ENCODE data around the gene RANBP10. TPM values are rescaled to one million over a fixed set of nuclear protein-coding genes. Genes with fewer than 3 reads are reported as not detected.
A peak's percentile ranks its signal among the peaks of the same experiment; 100 is the strongest.
"Not testable (repeated sequence)": the region's sequence is repeated elsewhere in the genome, so short reads cannot be mapped to it uniquely, and the experiment has no call there.

RANBP10 gene
- total RNA-seq, 1 experiment from 2014 or later, result 5.4 TPM

DNA sequence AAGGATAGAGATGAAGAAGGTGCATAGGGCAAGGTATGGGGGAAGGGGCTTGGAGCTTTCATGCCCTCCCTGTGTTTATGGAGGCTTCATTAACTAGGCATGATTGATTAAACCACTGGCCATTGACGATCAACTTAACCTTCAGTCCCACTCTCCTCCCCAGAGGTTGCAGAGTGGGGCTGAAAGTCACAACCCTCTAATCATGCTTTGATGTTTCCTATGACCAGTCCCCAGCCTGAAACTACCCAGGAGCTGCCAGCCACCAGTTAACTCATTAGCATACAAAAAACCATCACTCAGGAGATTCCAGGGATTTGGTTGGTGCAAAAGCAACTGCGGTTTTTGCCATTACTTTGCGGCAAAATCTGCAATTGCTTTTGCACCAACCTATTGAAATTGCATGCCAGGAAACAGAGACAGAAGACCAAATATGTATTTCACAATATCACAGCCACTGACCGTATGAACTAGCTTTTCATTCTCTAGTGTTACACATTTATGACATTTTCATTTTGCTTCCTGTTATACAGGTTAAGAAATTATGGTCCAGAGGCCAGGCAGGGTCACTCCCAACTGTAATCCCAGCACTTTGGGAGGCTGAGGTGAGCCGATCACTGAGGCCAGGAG is 92.6 kb downstream of the RANBP10 start:
- no peak for DNase-seq (ENCODE audit: low read depth)

DNA sequence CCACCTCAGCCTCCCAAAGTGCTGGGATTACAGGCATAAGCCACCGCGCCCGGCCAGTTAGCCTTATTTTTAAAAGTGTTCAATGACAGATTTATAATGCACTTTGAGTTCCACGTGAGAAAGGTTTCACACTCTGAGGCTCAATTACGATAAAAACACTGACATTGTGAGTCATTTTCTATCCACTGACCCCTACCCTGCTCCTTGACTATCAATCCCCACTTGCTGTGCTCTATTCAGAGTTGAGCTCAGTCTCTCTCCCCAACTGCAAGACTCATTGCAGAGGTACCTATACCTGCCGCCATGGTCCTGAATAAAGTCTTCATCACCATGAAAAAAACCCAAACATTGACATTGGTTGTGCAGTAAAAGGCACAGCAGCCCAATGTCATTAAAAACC is 95.8 kb downstream of the RANBP10 start:
- DNase-seq (ENCODE audit: low read depth), result no peak

DNA sequence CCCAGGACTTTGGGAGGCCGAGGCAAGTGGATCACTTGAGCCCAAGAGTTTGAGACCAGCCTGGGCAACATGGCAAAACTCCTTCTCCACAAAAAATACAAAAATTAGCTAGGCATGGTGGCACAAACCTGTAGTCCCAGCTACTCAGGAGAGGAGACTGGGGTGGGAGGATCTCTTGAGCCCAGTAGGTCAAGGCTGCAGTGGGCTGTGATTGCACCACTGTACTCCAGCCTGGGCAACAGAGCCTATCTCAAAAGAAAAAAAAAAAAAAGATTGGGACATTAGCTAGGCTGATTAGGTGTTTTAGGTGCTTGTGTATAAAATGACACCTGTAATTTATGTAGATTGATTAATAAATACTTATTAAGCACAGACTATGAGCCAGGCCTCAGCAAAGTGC is 97.3 kb downstream of the RANBP10 start:
- DNase-seq (ENCODE audit: low read depth), result no peak

DNA sequence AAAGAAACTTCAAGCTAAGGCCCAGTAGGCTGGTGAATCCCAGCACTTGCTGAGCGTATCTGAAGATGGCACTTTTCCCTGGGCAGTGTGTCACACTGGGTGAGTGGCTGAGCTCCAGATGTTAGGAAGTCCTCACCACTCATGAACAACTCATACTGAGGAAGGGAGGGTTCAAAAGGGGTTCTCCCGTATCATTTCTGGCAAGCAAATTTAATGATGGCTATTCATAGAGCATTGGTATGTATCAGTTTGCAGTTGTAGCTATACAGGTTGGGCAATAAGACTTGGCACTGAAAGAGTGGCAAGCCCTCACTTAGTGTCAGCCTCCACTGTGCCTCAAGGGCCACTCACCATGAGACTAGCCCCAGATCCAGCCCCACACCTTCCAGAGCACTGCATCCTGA is 98.0 kb downstream of the RANBP10 start:
- peak; percentile 27 for DNase-seq (ENCODE audit: low read depth)

DNA sequence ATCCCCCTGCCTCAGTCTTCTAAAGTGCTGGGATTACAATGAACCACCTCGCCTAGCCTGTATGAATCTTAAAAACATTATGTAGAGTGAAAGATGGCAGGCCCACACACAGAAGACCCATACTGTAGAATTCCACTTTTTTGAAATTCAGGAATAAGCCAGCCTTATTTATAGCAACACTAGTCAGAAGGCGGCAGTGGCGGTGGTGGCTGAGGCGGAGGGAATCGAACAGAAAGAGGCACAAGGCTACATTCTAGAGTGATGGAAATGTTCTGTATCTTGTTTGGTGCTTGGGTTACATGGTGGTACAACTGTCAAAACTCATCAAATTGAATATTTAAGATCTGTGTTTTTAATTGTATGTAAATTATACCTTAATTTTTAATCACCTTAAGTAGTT is 98.6 kb downstream of the RANBP10 start:
- DNase-seq (ENCODE audit: low read depth), result no peak

DNA sequence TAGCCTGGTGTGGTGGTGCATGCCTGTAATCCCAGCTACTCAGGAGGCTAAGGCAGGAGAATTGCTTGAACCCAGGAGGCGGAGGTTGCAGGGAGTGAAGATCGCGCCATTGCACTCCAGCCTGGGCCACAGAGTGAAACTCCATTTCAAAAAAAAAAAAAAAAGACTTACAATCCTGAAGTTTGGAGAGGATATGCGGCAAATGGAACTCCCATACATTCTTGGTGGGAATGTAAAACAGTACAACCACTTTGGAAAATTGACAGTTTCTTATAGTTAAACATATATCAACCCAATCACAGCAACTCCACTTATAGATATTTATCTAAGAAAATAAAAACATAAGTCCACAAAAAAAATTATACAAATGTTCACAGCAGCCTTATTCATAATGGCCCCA is 99.2 kb downstream of the RANBP10 start:
- DNase-seq (ENCODE audit: low read depth), result no peak

DNA sequence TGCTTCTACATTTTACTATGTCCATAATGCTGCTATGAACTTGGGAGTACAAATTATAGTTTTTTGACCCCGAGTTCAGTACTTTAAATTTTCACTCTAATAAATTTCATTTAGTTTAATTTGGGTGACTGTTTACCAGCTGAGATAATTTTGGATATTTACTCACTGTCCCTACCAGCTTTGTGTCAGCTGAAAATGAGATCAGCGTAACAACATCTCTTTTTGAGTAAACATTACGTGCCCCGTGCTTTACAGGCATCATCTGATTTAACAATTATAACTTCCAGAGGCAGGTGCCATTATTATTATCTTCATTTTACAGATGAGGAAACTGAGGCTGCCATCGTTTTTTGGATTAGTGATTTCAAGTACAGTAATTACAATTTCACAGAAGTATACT is 102.2 kb downstream of the RANBP10 start:
- DNase-seq (ENCODE audit: low read depth), result no peak

DNA sequence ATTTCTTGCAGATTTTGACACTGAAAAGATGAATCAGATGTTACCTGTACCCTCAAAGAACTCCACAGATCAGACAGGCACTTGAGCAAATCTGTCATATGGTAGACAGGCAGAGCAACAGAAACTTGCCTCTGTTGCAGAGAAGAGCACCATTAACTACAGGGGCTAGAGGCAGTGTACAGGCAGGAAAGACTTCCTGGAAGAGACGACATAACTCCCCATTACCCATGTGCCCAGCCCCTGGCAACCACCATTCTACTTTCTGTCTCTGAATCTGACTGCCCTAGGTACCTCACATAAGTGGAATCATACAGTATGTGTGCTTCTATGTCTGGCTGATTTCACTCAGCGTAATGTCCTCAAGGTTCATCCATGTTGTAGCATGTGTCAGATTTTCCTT is 102.7 kb downstream of the RANBP10 start:
- no peak for DNase-seq (ENCODE audit: low read depth)

DNA sequence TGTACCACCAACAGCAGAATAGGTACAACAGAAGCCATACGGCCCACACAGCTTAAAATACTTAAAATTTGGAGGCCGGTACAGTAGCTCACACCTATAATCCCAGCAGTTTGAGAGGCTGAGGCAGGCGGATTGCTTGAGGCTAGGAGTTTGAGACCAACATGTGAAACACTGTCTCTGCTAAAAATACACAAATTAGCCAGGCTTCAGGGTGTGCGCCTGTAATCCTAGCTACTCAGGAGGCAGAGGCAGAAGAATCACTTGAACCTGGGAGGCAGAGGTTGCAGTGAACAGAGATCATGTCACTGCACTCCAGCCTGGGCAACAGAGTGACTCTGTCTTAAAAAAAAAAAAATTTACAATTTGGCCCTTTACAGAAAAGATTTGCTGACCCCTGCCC is 104.2 kb downstream of the RANBP10 start:
- DNase-seq (ENCODE audit: low read depth), result no peak

DNA sequence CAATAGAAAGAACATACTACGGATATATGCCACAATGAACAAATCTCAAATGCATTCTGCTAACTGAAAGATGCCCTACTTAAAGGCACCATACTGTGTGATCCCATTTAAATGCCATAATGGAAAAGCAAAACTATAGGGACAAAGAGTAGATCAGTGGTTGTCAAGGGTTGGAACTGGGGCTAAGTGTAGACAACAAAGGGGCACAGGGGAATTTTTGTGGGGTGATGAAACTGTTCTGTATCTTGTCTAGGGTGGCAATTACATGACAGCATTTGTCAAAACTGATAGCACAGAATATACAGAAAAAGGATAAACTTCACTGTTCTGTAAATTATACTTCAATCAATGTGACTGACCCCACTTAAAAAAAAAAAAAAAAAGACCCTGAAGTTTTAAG is 104.9 kb downstream of the RANBP10 start:
- DNase-seq (ENCODE audit: low read depth), result no peak

DNA sequence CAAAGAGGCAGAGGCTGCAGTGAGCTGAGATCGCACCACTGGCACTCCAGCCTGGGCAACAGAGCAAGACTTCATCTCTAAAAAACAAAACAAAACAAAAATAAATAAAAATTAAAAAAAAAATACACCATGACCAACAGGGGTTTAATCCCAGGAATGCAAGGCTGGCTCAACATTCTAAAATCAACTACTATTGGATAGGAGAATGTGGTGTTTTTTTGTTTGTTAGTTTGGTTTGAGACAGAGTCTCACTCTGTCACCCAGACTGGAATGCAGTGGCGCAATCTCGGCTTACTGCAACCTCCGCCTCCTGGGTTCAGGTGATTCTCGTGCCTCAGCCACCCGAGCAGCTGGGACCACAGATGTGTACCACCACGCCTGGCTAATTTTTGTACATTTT is 107.1 kb downstream of the RANBP10 start:
- DNase-seq (ENCODE audit: low read depth), result no peak

DNA sequence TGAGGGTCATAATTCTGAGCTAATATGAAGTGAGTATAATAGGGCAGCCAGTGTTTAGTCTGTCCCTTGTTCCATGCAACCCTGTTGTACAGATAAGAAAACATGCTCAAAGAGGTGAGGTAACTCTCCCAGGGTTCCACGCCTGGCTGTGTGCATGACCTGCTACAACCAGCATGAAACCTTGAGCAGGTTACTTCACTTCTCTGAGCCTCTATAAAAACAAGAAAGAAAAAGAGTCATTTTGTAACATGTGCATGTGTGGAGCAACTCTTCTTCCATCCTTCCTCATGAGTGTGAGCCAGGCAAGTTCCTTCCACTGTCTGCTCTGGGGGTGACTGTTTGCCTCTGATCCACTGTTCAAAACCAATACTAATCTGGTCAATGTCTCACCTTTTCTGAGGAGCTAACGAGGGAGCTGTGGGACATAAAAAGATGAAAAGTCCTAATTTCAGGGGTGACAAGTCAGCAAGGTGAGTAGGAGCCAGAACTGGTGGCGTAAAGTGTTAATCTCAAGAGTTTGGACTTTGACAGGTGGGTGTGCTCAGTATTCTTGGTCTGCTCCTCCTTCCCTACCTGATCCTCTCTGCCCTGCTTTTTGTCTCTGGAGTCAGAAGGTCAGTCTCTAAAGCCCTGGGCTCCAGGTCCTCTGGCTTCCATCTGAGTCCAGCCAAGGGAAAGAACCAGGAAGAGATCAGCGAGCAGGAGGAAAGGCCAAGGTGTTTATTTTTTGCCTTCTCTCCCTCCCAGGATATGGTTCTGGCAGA is 108.8 kb downstream of the RANBP10 start:
- no peak for DNase-seq (ENCODE audit: low read depth)

DNA sequence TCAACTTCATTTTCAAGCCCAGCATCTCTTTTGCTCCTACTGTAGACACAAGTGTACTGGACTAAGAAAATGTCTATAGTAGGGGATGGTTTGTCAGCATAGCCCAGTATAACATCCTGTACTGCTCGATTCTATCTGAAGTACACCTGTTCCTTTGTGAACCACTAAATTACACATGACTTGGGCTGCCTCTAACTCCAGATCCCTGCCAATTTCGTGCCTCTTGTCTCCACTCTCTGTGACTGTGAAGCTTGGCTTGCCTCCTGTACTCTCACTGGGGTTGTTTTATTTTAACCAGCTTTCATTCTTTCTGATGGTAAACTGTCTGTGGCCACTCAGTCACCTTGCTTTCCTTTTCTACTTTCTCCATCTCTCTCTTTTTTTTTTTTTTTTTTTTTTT is 111.7 kb downstream of the RANBP10 start:
- no peak for DNase-seq (ENCODE audit: low read depth)

DNA sequence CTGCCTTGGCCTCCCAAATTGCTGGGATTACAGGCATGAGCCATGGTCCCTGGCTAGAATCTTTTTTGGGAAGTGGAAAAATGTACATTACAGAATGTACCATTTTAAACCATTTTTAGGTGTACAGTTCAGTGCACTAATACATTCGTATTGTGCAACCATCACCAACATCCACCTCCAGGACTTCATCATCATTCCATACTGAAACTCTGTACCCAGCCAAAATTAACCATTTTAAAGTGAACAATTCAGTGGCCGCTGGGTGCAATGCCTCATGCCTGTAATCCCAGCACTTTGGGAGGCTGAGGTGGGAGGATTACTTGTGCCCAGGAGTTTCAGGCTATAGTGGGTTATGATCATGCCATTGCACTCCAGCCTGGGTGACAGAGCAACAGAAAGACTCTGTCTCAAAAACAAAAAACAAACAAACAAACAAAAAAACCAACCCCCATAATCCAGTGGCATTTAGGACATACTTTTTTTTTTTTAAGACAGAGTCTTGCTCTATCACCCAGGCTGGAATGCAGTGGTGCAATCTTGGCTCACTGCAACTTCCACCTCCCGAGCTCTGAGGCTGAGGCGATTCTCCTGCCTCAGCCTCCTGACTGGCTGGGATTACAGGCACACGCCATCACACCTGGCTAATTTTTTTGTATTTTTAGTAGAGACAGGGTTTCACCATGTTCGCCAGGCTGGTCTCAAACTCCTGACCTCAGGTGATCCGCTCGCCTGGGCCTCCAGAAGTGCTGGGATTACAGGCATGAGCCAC is 112.7 kb downstream of the RANBP10 start:
- DNase-seq (ENCODE audit: low read depth), result not testable (repeated sequence)

DNA sequence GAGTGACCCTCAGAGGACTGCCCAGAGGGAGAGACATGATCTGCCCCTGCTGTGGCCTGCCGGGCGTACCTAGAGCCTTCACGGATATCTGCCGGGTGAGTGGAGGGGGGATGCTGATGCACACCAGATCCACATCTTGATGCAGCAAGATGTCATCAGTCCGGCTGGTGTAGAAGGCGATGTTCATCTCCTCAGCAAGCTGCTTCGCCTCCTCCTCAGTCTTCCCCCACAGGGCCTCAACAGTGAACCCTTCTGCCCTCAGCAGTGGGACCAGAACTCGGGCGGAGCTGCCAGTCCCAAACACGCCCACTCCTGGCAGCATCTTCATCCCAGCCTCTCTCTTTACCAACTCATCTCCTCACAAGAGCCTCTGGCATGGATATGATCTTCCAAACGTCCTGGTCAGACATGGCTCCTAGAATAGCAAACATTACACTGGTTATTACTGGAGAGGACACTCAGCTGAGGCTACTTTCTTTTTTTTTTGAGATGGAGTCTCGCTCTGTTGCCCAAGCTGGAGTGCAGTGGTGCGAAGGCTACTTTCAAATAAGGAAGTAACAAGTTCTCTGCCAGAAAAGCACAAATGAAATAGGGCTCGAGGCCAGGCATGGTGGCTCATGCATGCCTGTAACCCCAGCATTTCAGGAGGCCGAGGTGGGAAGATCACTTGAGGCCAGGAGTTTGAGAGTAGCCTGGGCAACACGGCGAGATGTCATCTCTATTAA is 120.8 kb downstream of the RANBP10 start:
- no peak for DNase-seq (ENCODE audit: low read depth)

DNA sequence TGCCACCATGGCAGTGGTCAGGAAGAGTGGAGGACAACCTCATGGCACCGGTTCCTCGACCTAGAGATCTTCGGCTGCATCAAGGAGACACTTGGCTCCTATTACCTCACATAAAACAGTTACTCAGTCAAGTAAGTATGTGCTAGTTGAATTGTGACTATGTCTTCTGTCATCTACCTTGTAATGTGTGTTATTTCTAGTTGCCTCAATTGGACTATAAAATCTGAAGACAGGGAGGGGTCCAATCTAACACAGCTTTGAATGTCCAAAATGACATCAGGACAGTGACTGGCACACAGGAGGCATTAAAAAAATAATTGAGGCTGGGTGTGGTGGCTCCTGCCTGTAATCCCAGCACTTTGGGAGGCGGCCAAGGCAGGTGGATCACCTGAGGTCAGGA is 122.6 kb downstream of the RANBP10 start:
- DNase-seq (ENCODE audit: low read depth), result no peak

DNA sequence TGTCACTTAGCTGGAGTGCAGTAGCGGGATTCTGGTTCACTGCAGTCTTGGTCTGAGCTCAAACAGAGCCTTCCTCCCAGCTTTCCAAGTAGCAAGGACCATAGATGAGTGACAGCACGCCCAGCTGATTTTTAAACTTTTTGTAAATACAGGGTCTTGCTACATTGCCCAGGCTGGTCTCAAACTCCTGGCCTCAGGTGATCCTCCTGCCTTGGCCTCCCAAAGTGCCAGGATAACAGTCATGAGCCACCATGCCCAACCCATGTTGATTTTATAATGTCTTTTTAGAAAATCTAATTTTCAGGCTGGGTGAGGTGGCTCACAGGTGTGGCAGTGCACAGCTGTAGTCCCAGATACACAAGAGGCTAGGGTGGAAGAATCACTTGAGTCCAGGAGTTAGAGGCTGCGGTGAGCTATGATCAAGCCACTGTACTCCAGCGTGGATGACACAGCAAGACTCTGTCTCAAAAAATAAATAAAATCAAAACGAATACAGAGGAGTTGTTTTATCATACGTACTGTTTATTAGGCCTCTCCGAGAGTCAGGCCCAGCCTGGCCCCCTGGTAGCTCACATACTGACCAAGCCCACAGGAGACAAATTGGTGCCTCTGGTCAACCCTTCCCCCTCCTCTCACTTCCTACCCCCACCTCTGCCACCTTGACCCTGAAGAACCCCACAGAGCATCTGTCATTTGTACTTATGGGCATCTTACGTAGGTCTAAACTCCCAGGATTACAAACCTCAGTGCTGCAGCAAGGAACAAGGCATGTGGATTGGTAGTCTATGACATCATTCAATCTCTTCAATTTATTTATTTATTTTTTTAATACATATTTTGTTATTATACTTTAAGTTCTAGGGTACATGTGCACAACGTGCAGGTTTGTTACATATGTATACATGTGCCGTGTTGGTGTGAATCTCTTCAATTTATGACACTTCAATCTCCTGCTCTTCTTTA is 126.1 kb downstream of the RANBP10 start:
- DNase-seq (ENCODE audit: low read depth), result no peak

DNA sequence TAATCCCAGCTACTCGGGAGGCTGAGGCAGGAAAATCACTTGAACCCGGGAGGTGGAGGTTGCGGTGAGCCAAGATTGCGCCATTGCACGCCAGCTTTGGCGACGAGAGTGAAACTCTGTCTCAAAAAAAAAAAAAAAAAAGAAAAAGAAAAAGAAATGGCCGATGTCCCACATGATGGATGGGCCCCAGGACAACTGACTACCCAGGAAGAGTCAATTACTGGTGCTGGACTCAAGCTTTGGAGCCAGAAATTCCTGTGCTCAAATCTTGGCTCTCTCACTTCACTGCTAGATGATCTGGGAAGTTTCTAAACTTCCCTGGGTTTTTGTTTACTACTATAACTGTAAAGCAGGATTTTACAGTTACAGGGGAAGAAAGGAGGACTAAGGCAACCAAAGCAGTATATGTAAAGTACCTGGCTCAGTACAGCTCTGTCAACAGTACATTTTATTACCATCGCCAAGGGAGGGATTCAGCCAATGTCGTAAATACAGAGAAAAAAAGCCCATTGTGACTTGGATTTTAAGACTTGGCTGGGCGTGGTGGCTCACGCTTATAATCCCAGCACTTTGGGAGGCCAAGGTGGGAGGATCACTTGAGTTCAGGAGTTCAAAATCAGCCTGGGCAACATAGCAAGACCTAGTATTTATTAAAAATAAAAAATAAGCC is 127.9 kb downstream of the RANBP10 start:
- no peak for DNase-seq (ENCODE audit: low read depth)

DNA sequence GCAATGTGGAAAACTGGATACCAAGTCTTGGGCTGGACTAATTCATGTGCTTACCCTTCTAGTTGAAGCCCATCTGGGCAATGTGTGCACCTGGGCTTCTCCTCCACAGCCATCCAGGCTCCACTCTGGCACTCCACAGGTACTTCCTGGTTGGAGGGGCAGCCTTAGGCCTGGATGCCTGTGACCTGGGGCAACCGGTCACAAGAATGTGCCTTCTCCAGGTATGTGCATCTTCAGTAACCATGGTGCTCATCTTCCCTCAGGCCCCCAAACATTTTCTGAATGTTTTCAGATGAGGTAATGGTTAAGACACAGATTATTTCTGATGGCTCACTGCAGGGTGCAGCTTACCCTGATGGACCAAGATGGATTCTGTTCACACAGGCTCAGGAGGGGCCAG is 128.6 kb downstream of the RANBP10 start:
- DNase-seq (ENCODE audit: low read depth), result no peak

DNA sequence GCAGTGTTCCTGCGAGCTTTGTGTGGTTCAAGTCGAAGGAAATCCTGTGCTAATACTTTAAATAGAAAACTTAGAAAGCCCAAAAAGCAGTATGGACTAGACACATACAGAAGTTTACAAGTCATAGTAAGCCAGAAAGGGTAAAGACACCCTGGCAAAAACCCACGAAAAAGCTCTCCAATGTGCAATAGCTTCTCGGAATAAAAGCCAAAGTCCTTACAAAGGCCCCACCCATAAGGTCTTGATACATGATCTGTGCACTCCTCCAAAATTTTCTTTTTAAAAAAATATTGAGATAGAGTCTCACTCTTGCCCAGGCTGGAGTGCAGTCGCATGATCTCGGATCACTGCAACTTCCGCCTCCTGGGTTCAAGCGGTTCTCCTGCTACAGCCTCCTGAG is 129.4 kb downstream of the RANBP10 start:
- DNase-seq (ENCODE audit: low read depth), result no peak

DNA sequence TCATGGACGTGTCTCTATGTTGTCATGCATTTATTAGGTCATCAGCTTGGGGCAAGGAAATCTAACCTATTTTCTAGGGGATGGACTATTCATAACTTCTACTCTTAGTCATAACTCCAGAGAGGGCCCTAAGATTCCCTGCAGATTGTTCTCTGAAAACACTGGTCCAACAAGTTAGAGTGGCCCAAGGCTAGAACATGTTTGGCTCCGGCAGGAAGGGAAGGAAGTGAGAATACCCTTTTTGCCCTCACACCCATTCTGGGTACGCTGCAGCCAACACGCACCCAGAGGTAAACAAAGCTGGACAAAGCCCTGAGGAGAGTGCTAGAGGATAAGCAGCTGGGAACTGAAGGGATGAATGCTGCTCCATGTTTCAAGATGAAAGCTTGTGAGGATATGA is 129.8 kb downstream of the RANBP10 start:
- DNase-seq (ENCODE audit: low read depth), result no peak
